ENCODE measurements around the gene MTMR2. TPM values are rescaled to one million over a fixed set of nuclear protein-coding genes. Genes with fewer than 3 reads are reported as not detected.
"Not testable (repeated sequence)": the region's sequence is repeated elsewhere in the genome, so short reads cannot be mapped to it uniquely, and the experiment has no call there.

The MTMR2 gene
- total RNA-seq, 1 experiment from 2014 or later, result 75.2 TPM

- ChIA-PET CTCF (no interaction called here), POLR2A (no interaction called here)
- Histone ChIP-seq H3K4me1 (no peaks in the 10 kb centered on the region), H3K36me3 (ENCODE audit: control insufficient read depth, insufficient read depth, low read length) (no peaks in the 10 kb centered on the region), H3K4me3 (ENCODE audit: low read depth, low read length) (no peak overlapping the region), H3K9me3 (no peaks in the 10 kb centered on the region), H3K27me3 (replicated peaks; ENCODE audit: control insufficient read depth, insufficient read depth, low read length) (no peaks in the 10 kb centered on the region)
- H3K36me3 Mint-ChIP-seq (ENCODE audit: insufficient read depth, unreplicated experiment), result peaks cover 19% of the 10 kb centered on the region
- no TSS peak for BruUV-seq (replicated peaks)
- no peaks in the 10 kb centered on the region for H3K9me3 Mint-ChIP-seq (ENCODE audit: unreplicated experiment)
- no peak overlapping the region for H3K27ac Mint-ChIP-seq (ENCODE audit: unreplicated experiment)
- H3K4me3 Mint-ChIP-seq (ENCODE audit: unreplicated experiment), result no peak overlapping the region
- TF ChIP-seq CTCF (IDR thresholded peaks at IDR 0.05; ENCODE audit: insufficient read depth in 1 of 2, low read depth in 1 of 2, low read length in 1 of 2, severe bottlenecking in 1 of 2, unreplicated experiment in 1 of 2), result no peak
- H3K4me1 Mint-ChIP-seq (ENCODE audit: low read depth, unreplicated experiment), result no peaks in the 10 kb centered on the region
- no peaks in the 10 kb centered on the region for H3K27me3 Mint-ChIP-seq (ENCODE audit: insufficient read depth, unreplicated experiment)
- intact Hi-C loops (cut with micrococcal nuclease; ENCODE audit: unreplicated experiment), result no loop called here
- no peak for DNase-seq
Measured at GRCh38 chr11:95867105-95867504, 56.8 kb downstream of the MTMR2 start.

GRCh38 chr11:95863486-95864140, 60.3 kb downstream of the MTMR2 start:
- Mint-ChIP-seq H3K27me3 (ENCODE audit: insufficient read depth, unreplicated experiment) (no peaks in the 10 kb centered on the region), H3K9me3 (ENCODE audit: unreplicated experiment) (no peaks in the 10 kb centered on the region), H3K27ac (ENCODE audit: unreplicated experiment) (no peak overlapping the region), H3K4me1 (ENCODE audit: low read depth, unreplicated experiment) (no peaks in the 10 kb centered on the region), H3K36me3 (ENCODE audit: insufficient read depth, unreplicated experiment) (peaks cover 26% of the 10 kb centered on the region), H3K4me3 (ENCODE audit: unreplicated experiment) (no peak overlapping the region)
- DNase-seq, result no peak
- ChIA-PET CTCF (no interaction called here), POLR2A (no interaction called here)
- intact Hi-C loops (cut with micrococcal nuclease; ENCODE audit: unreplicated experiment), result no loop called here
- TF ChIP-seq CTCF (IDR thresholded peaks at IDR 0.05; ENCODE audit: insufficient read depth in 1 of 2, low read depth in 1 of 2, low read length in 1 of 2, severe bottlenecking in 1 of 2, unreplicated experiment in 1 of 2), result no peak
- no TSS peak for BruUV-seq (replicated peaks)
- Histone ChIP-seq H3K9me3 (no peaks in the 10 kb centered on the region), H3K36me3 (ENCODE audit: control insufficient read depth, insufficient read depth, low read length) (no peaks in the 10 kb centered on the region), H3K4me3 (ENCODE audit: low read depth, low read length) (no peak overlapping the region), H3K4me1 (no peaks in the 10 kb centered on the region), H3K27me3 (replicated peaks; ENCODE audit: control insufficient read depth, insufficient read depth, low read length) (no peaks in the 10 kb centered on the region)

GRCh38 chr11:95860024-95860423, 63.9 kb downstream of the MTMR2 start:
- H3K9me3 Mint-ChIP-seq (ENCODE audit: unreplicated experiment); POLR2A ChIA-PET; H3K27ac Mint-ChIP-seq (ENCODE audit: unreplicated experiment); H3K4me1 ChIP-seq; H3K9me3 ChIP-seq; H3K36me3 ChIP-seq (ENCODE audit: control insufficient read depth, insufficient read depth, low read length); H3K27me3 ChIP-seq (replicated peaks; ENCODE audit: control insufficient read depth, insufficient read depth, low read length); H3K27me3 Mint-ChIP-seq (ENCODE audit: insufficient read depth, unreplicated experiment); CTCF ChIA-PET; H3K4me3 Mint-ChIP-seq (ENCODE audit: unreplicated experiment); BruUV-seq (replicated peaks); H3K4me1 Mint-ChIP-seq (ENCODE audit: low read depth, unreplicated experiment); DNase-seq; intact Hi-C loops (cut with micrococcal nuclease; ENCODE audit: unreplicated experiment); H3K4me3 ChIP-seq (ENCODE audit: low read depth, low read length): not testable (repeated sequence)
- peaks cover 27% of the 10 kb centered on the region for H3K36me3 Mint-ChIP-seq (ENCODE audit: insufficient read depth, unreplicated experiment)

GRCh38 chr11:95854362-95854761, 69.5 kb downstream of the MTMR2 start:
- CTCF ChIA-PET, result interaction anchor here (0.6 kb wide), 1 partner anchor 559 kb away, joined by 3 read pairs; no protein-coding TSS in a partner anchor
- H3K27me3 ChIP-seq (replicated peaks; ENCODE audit: control insufficient read depth, insufficient read depth, low read length); DNase-seq; H3K36me3 ChIP-seq (ENCODE audit: control insufficient read depth, insufficient read depth, low read length); POLR2A ChIA-PET; H3K27ac Mint-ChIP-seq (ENCODE audit: unreplicated experiment); H3K9me3 Mint-ChIP-seq (ENCODE audit: unreplicated experiment); H3K4me1 Mint-ChIP-seq (ENCODE audit: low read depth, unreplicated experiment); H3K27me3 Mint-ChIP-seq (ENCODE audit: insufficient read depth, unreplicated experiment); BruUV-seq (replicated peaks); H3K4me3 Mint-ChIP-seq (ENCODE audit: unreplicated experiment); intact Hi-C loops (cut with micrococcal nuclease; ENCODE audit: unreplicated experiment); H3K4me3 ChIP-seq (ENCODE audit: low read depth, low read length); H3K4me1 ChIP-seq; H3K9me3 ChIP-seq: not testable (repeated sequence)
- H3K36me3 Mint-ChIP-seq (ENCODE audit: insufficient read depth, unreplicated experiment), result peaks cover 19% of the 10 kb centered on the region
